HepG2 (cell line): Measurements from ENCODE around the gene XRCC1. TPM values are rescaled to one million over a fixed set of nuclear protein-coding genes. Genes with fewer than 3 reads are reported as not detected.

Experiments used
- ATAC-seq: fragments of 200-7000 bp; cut with Tn5 transposase; 3 replicates; pipeline ENCODE4 v1.9.1; 2020; ENCODE audit warnings: mild to moderate bottlenecking, moderate library complexity
- BruUV-seq: library from RNA; stranded (reverse); fragments of 400-500 nt; replicated peaks from 2 replicates; lab custom pipeline; 2021; lab: Mats Ljungman, UMichigan
- CTCF ChIA-PET: fragments of 300-600 bp; formaldehyde crosslinking; extraction: SDS; loops from one replicate; lab custom pipeline; 2021; ENCODE audit warnings: low total read pairs, inconsistent platforms, low intra/inter-chr PET ratio; lab: Yijun Ruan, JAX
- POLR2A ChIA-PET: fragments of 350-600 bp; sonication (Branson Sonifier 250); formaldehyde crosslinking; loops from one replicate; lab custom pipeline; 2020; ENCODE audit warnings: antibody characterized with exemption, inconsistent platforms; lab: Yijun Ruan, JAX
- DNase-seq: peaks from one replicate; pipeline ENCODE4 v3.0.0-alpha.2; 2015; ENCODE audit warnings: low spot score
- FAIRE-seq: peaks from 3 replicates; lab custom pipeline; 2011; peaks lifted over from hg19 to GRCh38; lab: Jason Lieb, UNC
- H2AFZ ChIP-seq: one replicate; pipeline ENCODE4 v1.6.1; 2011; ENCODE audit warnings: low read length, inconsistent platforms
- H3K27ac ChIP-seq: fragments of 300-600 bp; 3 replicates; pipeline ENCODE4 v1.8.0; 2011; ENCODE audit warnings: mixed run types, mild to moderate bottlenecking, mixed read lengths, low read length, inconsistent platforms; ENCODE audit not compliant: insufficient read depth; ENCODE audit errors: extremely low read length
- H3K27me3 ChIP-seq, 2 experiments: fragments of 200-600 bp in 1 of 2; 2 replicates in 1 of 2; 3 replicates in 1 of 2; pipeline versions ENCODE4 v1.6.0 to v1.8.0; 2011; ENCODE audit warnings: low read length in 2 of 2, mild to moderate bottlenecking in 2 of 2, moderate library complexity in 2 of 2, inconsistent platforms in 1 of 2; ENCODE audit not compliant: insufficient read depth in 2 of 2, control insufficient read depth in 1 of 2
- H3K36me3 ChIP-seq, 2 experiments: fragments of 200-600 bp in 1 of 2; replicated peaks in 1 of 2; 2 replicates in 1 of 2; 3 replicates in 1 of 2; pipeline versions ENCODE4 v1.5.1 to v1.8.0; 2011; ENCODE audit warnings: low read length in 2 of 2, inconsistent platforms in 1 of 2; ENCODE audit not compliant: insufficient read depth in 2 of 2, control insufficient read depth in 1 of 2
- H3K4me1 ChIP-seq: 2 replicates; pipeline ENCODE4 v1.5.1; 2012; ENCODE audit warnings: low read length, inconsistent platforms; ENCODE audit not compliant: insufficient read depth
- H3K4me2 ChIP-seq: 2 replicates; pipeline ENCODE4 v1.6.0; 2011; ENCODE audit warnings: low read depth, low read length, inconsistent platforms
- H3K4me3 ChIP-seq, 3 experiments: fragments of 200-600 bp in 1 of 3; sonication (generic), shearing (Covaris generic) in 1 of 3; replicated peaks in 1 of 3; 2 replicates each; pipeline ENCODE4 v1.5.1; 2011 to 2016; ENCODE audit warnings: low read length in 3 of 3, inconsistent platforms in 2 of 3, low read depth in 2 of 3, mild to moderate bottlenecking in 2 of 3, control low read depth in 1 of 3, mixed read lengths in 1 of 3; ENCODE audit not compliant: insufficient read depth in 1 of 3
- H3K79me2 ChIP-seq: one replicate; pipeline ENCODE4 v1.6.1; 2011; ENCODE audit warnings: low read length, inconsistent platforms; ENCODE audit not compliant: insufficient read depth
- H3K9ac ChIP-seq: 2 replicates; pipeline ENCODE4 v1.6.0; 2011; ENCODE audit warnings: mild to moderate bottlenecking, low read depth, low read length, inconsistent platforms; ENCODE audit not compliant: insufficient read depth
- H3K9me3 ChIP-seq: 2 replicates; pipeline ENCODE4 v1.5.1; 2012; ENCODE audit warnings: mild to moderate bottlenecking, low read length
- H4K20me1 ChIP-seq: 2 replicates; pipeline ENCODE4 v1.6.0; 2011; ENCODE audit warnings: inconsistent platforms, mild to moderate bottlenecking, low read length, moderate library complexity; ENCODE audit not compliant: insufficient read depth
- ADNP ChIP-seq: sonication (generic); formaldehyde crosslinking; IDR thresholded peaks from 2 replicates; pipeline ENCODE4 v1.4.0; 2020; ENCODE audit warnings: missing genetic modification reagents
- HIVEP1 ChIP-seq: sonication (generic); formaldehyde crosslinking; IDR thresholded peaks from 2 replicates; pipeline ENCODE4 v1.4.0; 2020; ENCODE audit warnings: mild to moderate bottlenecking, missing genetic modification reagents
- KDM4B ChIP-seq: sonication (generic); formaldehyde crosslinking; IDR thresholded peaks from 2 replicates; pipeline ENCODE4 v1.4.0; 2020; ENCODE audit warnings: missing genetic modification reagents
- NPAS2 ChIP-seq: sonication (generic); formaldehyde crosslinking; IDR thresholded peaks from 2 replicates; pipeline ENCODE4 v1.8.0; 2022; ENCODE audit warnings: mild to moderate bottlenecking, missing genetic modification reagents, borderline replicate concordance
- NR2F2 ChIP-seq: IDR thresholded peaks from 2 replicates; pipeline ENCODE4 v1.6.1; 2012; ENCODE audit warnings: low read depth, inconsistent platforms, borderline replicate concordance
- RBM22 ChIP-seq: fragments of 200-400 bp; formaldehyde crosslinking; optimal IDR thresholded peaks from 2 replicates; pipeline ENCODE3; 2017; ENCODE audit warnings: mild to moderate bottlenecking, low read length, moderate library complexity
- ZNF382 ChIP-seq: sonication (generic); formaldehyde crosslinking; IDR thresholded peaks from 2 replicates; pipeline ENCODE4 v1.5.0; 2020; ENCODE audit warnings: missing genetic modification reagents, mild to moderate bottlenecking, borderline replicate concordance
- ZNF598 ChIP-seq: sonication (generic); formaldehyde crosslinking; IDR thresholded peaks from 2 replicates; pipeline ENCODE4 v1.5.1; 2020; ENCODE audit warnings: mild to moderate bottlenecking, missing genetic modification reagents, borderline replicate concordance
- ZSCAN25 ChIP-seq: sonication (generic); formaldehyde crosslinking; IDR thresholded peaks from 2 replicates; pipeline ENCODE4 v1.8.0; 2022; ENCODE audit warnings: mild to moderate bottlenecking, missing genetic modification reagents
- WGBS: methylation state at CpG from one replicate; pipeline ENCODE4 v1.1.6; 2017; ENCODE audit warnings: low lambda C conversion rate; 5-methylcytosine and 5-hydroxymethylcytosine counted together
- in situ Hi-C: cut with HindIII; loops from 2 replicates; pipeline ENCODE4 v1.10.0; 2017; ENCODE audit warnings: low pct_unique_long_range_greater_than_20kb; ENCODE audit not compliant: extremely low pct_ligation_motif_present
- intact Hi-C: fragments of 100-400 bp; cut with micrococcal nuclease; formaldehyde crosslinking; loops from one replicate; pipeline ENCODE4 v1.10.0; 2022; ENCODE audit not compliant: unreplicated experiment
- polyA plus RNA-seq, 8 experiments: library from polyadenylated mRNA; depleted of rRNA in 3 of 8; stranded (reverse) in 7 of 8; unstranded in 1 of 8; fragments of >200 nt; fragmentation: Illumina TruSeq in 4 of 8; extraction: Trizol in 4 of 8; gene quantifications; 2 replicates each; pipeline versions ENCODE4 v1.2.1 to v1.2.3, GENCODE V29; 2011 to 2016; ENCODE audit warnings: low read depth in 4 of 8, missing spikeins in 1 of 8, mixed read lengths in 1 of 8; ENCODE audit not compliant: insufficient read depth in 1 of 8
- total RNA-seq, 5 experiments: library from RNA; depleted of rRNA; stranded (reverse); fragments of >200 nt; fragmentation: Illumina TruSeq; extraction: Trizol; gene quantifications; 2 replicates each; pipeline ENCODE4 v1.2.3, GENCODE V29; 2016; ENCODE audit warnings: low read depth in 1 of 5
- TF ChIP-seq, protein P1 (sequence below): sonication (generic); formaldehyde crosslinking; IDR thresholded peaks from 2 replicates; pipeline ENCODE4 v1.4.0; 2020; ENCODE audit warnings: missing genetic modification reagents, mild to moderate bottlenecking, borderline replicate concordance
- TF ChIP-seq, protein P2 (sequence below): sonication (generic); formaldehyde crosslinking; IDR thresholded peaks from 2 replicates; pipeline ENCODE4 v1.4.0; 2020; ENCODE audit warnings: missing genetic modification reagents

Gene XRCC1
- total and polyA plus RNA-seq, 2 of the 13 experiments (the other 11 are each of a cell fraction or from before 2014, with no cell fraction given) = 24.7 to 26.3 TPM

DNA sequence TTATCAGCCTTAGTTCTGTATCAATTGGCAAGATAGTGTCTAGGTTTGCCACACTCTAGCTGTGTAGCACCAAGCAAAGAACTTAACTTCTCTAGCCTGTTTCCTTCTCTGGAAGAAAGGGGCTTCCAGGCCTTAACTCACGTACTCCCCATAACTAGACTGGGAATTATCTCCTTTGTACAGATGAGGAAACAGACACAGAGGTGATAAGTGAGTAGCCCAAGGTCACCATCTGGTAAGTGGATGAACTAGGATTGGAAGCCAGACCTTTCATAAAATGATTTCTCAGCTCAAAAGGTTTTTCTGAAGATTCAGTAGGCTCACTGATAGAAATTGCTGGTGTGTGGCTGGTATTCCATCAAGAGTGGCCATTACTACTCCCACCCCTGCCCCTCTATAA is 41.0 kb upstream of the XRCC1 start:
- ATAC-seq (no peak), DNase-seq (no peak), FAIRE-seq (no peak)
- H3K4me2 ChIP-seq = no peak overlapping the region
- intact Hi-C loops = no loop called here
- H2AFZ ChIP-seq = no peak overlapping the region
- BruUV-seq = no TSS peak
- TF ChIP-seq NPAS2 (CRISPR knock-in tag) (no peak), ZNF382 (no peak), KDM4B (no peak), ADNP (CRISPR knock-in tag) (no peak)
- TF ChIP-seq, protein P1, sequence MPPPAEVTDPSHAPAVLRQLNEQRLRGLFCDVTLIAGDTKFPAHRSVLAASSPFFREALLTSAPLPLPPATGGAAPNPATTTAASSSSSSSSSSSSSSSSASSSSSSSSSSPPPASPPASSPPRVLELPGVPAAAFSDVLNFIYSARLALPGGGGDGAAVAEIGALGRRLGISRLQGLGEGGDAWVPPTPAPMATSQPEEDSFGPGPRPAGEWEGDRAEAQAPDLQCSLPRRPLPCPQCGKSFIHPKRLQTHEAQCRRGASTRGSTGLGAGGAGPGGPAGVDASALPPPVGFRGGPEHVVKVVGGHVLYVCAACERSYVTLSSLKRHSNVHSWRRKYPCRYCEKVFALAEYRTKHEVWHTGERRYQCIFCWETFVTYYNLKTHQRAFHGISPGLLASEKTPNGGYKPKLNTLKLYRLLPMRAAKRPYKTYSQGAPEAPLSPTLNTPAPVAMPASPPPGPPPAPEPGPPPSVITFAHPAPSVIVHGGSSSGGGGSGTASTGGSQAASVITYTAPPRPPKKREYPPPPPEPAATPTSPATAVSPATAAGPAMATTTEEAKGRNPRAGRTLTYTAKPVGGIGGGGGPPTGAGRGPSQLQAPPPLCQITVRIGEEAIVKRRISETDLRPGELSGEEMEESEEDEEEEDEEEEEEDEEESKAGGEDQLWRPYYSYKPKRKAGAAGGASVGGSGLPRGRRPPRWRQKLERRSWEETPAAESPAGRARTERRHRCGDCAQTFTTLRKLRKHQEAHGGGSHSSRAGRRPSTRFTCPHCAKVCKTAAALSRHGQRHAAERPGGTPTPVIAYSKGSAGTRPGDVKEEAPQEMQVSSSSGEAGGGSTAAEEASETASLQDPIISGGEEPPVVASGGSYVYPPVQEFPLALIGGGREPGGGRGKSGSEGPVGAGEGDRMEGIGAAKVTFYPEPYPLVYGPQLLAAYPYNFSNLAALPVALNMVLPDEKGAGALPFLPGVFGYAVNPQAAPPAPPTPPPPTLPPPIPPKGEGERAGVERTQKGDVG (CRISPR knock-in tag) = no peak
- CTCF ChIA-PET = no interaction called here
- POLR2A ChIA-PET = no interaction called here
- H3K4me1 ChIP-seq = peaks cover 24% of the 10 kb centered on the region
- peaks cover 14% of the 10 kb centered on the region for H3K79me2 ChIP-seq
- H3K27me3 ChIP-seq = no peaks in the 10 kb centered on the region
- H3K36me3 ChIP-seq = peaks cover 9 to 22% of the 10 kb centered on the region in 2 experiments; a peak in 4 of 5 replicates
- 80% methylated on average over 1 of the region's 1 CpG for WGBS
- in situ Hi-C loops = no loop called here
- H3K9me3 ChIP-seq = no peaks in the 10 kb centered on the region
- no peak overlapping the region for H3K27ac ChIP-seq
- H3K9ac ChIP-seq = no peak overlapping the region
- no peak overlapping the region for H3K4me3 ChIP-seq
- H4K20me1 ChIP-seq = no peaks in the 10 kb centered on the region

DNA sequence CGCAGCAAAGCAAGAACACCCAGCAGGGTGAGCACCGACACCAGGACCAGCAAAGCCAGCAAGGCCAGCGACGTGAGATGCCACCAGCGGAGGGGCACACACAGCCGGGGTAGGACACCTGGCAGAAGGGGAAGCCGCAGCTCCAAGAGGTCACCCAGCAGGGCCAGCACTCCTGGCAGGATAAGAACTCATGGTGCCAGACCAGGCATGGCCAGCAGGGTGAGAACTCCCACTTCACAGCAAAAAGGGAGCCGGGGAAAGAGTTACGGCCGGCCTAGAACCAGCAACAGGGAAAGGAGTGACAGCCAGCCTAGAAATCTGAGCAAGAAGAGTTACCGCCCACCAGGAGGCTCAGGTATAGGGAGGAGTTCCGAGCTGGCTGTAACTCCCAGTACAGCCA is 37.0 kb upstream of the XRCC1 start:
- Histone ChIP-seq H4K20me1 (no peaks in the 10 kb centered on the region), H3K9me3 (no peaks in the 10 kb centered on the region), H3K27ac (no peak overlapping the region), H3K4me3 (no peak overlapping the region), H3K9ac (no peak overlapping the region), H3K27me3 (no peaks in the 10 kb centered on the region), H3K4me2 (no peak overlapping the region), H3K4me1 (no peaks in the 10 kb centered on the region), H2AFZ (no peak overlapping the region), H3K36me3 (peaks cover 16 to 28% of the 10 kb centered on the region in 2 experiments; a peak in 4 of 5 replicates), H3K79me2 (peaks cover 3% of the 10 kb centered on the region)
- ATAC-seq = peak; percentile 36; the same call in 2 of the 3 replicates
- no TSS peak for BruUV-seq
- ChIA-PET CTCF (no interaction called here), POLR2A (no interaction called here)
- intact Hi-C loops = no loop called here
- 98% methylated on average over 8 of the region's 12 CpGs for WGBS
- no peak for FAIRE-seq
- in situ Hi-C loops = no loop called here
- DNase-seq = no peak
- TF ChIP-seq, protein P2, sequence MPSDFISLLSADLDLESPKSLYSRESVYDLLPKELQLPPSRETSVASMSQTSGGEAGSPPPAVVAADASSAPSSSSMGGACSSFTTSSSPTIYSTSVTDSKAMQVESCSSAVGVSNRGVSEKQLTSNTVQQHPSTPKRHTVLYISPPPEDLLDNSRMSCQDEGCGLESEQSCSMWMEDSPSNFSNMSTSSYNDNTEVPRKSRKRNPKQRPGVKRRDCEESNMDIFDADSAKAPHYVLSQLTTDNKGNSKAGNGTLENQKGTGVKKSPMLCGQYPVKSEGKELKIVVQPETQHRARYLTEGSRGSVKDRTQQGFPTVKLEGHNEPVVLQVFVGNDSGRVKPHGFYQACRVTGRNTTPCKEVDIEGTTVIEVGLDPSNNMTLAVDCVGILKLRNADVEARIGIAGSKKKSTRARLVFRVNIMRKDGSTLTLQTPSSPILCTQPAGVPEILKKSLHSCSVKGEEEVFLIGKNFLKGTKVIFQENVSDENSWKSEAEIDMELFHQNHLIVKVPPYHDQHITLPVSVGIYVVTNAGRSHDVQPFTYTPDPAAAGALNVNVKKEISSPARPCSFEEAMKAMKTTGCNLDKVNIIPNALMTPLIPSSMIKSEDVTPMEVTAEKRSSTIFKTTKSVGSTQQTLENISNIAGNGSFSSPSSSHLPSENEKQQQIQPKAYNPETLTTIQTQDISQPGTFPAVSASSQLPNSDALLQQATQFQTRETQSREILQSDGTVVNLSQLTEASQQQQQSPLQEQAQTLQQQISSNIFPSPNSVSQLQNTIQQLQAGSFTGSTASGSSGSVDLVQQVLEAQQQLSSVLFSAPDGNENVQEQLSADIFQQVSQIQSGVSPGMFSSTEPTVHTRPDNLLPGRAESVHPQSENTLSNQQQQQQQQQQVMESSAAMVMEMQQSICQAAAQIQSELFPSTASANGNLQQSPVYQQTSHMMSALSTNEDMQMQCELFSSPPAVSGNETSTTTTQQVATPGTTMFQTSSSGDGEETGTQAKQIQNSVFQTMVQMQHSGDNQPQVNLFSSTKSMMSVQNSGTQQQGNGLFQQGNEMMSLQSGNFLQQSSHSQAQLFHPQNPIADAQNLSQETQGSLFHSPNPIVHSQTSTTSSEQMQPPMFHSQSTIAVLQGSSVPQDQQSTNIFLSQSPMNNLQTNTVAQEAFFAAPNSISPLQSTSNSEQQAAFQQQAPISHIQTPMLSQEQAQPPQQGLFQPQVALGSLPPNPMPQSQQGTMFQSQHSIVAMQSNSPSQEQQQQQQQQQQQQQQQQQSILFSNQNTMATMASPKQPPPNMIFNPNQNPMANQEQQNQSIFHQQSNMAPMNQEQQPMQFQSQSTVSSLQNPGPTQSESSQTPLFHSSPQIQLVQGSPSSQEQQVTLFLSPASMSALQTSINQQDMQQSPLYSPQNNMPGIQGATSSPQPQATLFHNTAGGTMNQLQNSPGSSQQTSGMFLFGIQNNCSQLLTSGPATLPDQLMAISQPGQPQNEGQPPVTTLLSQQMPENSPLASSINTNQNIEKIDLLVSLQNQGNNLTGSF = no peak
- TF ChIP-seq RBM22 (no peak), NR2F2 (no peak), ZSCAN25 (CRISPR knock-in tag) (no peak), HIVEP1 (no peak), ZNF598 (CRISPR knock-in tag) (no peak)
